WTC11 (cell line): ENCODE data around the gene IL1RAP.

Source experiments
- CREM ChIP-seq: sonication (generic); formaldehyde crosslinking; IDR thresholded peaks from 2 replicates; pipeline ENCODE4 v1.8.1; 2022; ENCODE audit warnings: mild to moderate bottlenecking, missing genetic modification reagents, moderate library complexity
- ESRRA ChIP-seq: sonication (generic); formaldehyde crosslinking; IDR thresholded peaks from 2 replicates; pipeline ENCODE4 v1.8.1; 2022; ENCODE audit warnings: mild to moderate bottlenecking, missing genetic modification reagents, borderline replicate concordance
- ETV6 ChIP-seq: sonication (generic); formaldehyde crosslinking; IDR thresholded peaks from 2 replicates; pipeline ENCODE4 v1.8.1; 2022; ENCODE audit warnings: mild to moderate bottlenecking, missing genetic modification reagents
- JUN ChIP-seq: sonication (generic); formaldehyde crosslinking; IDR thresholded peaks from 2 replicates; pipeline ENCODE4 v1.8.0; 2023; ENCODE audit warnings: mild to moderate bottlenecking, missing genetic modification reagents
- NR2C2 ChIP-seq: sonication (generic); formaldehyde crosslinking; IDR thresholded peaks from 2 replicates; pipeline ENCODE4 v1.8.0; 2022; ENCODE audit warnings: mild to moderate bottlenecking, missing genetic modification reagents
- SMAD3 ChIP-seq: sonication (generic); formaldehyde crosslinking; IDR thresholded peaks from 2 replicates; pipeline ENCODE4 v1.8.0; 2022; ENCODE audit warnings: missing genetic modification reagents, mild to moderate bottlenecking, borderline replicate concordance
- ZNF121 ChIP-seq: sonication (generic); formaldehyde crosslinking; IDR thresholded peaks from 2 replicates; pipeline ENCODE4 v1.8.0; 2023; ENCODE audit warnings: missing genetic modification reagents
- ZNF263 ChIP-seq: sonication (generic); formaldehyde crosslinking; IDR thresholded peaks from 2 replicates; pipeline ENCODE4 v1.8.1; 2022; ENCODE audit warnings: low read depth, mild to moderate bottlenecking, moderate library complexity, missing genetic modification reagents
- ZNF416 ChIP-seq: fragments of 250-450 bp; sonication (Bioruptor Pico); IDR thresholded peaks from 2 replicates; pipeline ENCODE4 v1.9.0; 2021; ENCODE audit warnings: mild to moderate bottlenecking, inconsistent platforms
- TF ChIP-seq, protein P1 (sequence below): fragments of 200-600 bp; IDR thresholded peaks from 2 replicates; pipeline ENCODE4 v1.8.0; 2022; ENCODE audit warnings: antibody characterized with exemption
- TF ChIP-seq, protein P2 (sequence below): sonication (generic); formaldehyde crosslinking; IDR thresholded peaks from 2 replicates; pipeline ENCODE4 v1.8.1; 2022; ENCODE audit warnings: mild to moderate bottlenecking, missing genetic modification reagents, moderate library complexity, borderline replicate concordance
- TF ChIP-seq, protein P3 (sequence below): sonication (generic); formaldehyde crosslinking; conservative IDR thresholded peaks from 2 replicates; pipeline ENCODE4 v1.8.1; 2022; ENCODE audit warnings: mild to moderate bottlenecking, missing genetic modification reagents

DNA sequence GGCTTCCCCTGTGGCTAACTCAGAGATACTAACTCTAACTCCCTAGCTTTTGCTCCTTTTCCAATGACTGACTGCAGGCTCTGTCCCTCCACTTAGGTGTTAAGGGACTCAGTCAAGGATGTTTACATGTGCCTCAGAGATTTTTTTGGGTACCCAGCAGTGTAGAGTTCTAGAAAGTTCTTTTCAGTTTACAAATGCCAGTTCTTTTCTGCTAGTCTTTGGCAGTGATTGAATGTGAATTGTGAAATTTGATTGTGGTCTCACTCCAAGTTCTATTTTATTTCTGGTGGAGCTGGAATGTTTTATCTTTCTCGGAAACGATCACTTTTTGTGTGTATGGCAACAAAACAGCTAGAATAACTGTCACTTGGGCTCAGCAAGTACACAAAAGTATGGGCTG, 60.6 kb downstream of the IL1RAP start:
- no peak for TF ChIP-seq CREM (CRISPR knock-in tag)
- TF ChIP-seq, protein P1, sequence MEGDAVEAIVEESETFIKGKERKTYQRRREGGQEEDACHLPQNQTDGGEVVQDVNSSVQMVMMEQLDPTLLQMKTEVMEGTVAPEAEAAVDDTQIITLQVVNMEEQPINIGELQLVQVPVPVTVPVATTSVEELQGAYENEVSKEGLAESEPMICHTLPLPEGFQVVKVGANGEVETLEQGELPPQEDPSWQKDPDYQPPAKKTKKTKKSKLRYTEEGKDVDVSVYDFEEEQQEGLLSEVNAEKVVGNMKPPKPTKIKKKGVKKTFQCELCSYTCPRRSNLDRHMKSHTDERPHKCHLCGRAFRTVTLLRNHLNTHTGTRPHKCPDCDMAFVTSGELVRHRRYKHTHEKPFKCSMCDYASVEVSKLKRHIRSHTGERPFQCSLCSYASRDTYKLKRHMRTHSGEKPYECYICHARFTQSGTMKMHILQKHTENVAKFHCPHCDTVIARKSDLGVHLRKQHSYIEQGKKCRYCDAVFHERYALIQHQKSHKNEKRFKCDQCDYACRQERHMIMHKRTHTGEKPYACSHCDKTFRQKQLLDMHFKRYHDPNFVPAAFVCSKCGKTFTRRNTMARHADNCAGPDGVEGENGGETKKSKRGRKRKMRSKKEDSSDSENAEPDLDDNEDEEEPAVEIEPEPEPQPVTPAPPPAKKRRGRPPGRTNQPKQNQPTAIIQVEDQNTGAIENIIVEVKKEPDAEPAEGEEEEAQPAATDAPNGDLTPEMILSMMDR, result no peak
- no peak for TF ChIP-seq ZNF263 (CRISPR knock-in tag)
- no peak for TF ChIP-seq JUN
- TF ChIP-seq NR2C2 (CRISPR knock-in tag), result no peak
- no peak for TF ChIP-seq ZNF416 (CRISPR knock-in tag)
- no peak for TF ChIP-seq ESRRA (CRISPR knock-in tag)
- no peak for TF ChIP-seq ZNF121 (CRISPR knock-in tag)
- TF ChIP-seq ETV6 (CRISPR knock-in tag), result no peak
- TF ChIP-seq, protein P2, sequence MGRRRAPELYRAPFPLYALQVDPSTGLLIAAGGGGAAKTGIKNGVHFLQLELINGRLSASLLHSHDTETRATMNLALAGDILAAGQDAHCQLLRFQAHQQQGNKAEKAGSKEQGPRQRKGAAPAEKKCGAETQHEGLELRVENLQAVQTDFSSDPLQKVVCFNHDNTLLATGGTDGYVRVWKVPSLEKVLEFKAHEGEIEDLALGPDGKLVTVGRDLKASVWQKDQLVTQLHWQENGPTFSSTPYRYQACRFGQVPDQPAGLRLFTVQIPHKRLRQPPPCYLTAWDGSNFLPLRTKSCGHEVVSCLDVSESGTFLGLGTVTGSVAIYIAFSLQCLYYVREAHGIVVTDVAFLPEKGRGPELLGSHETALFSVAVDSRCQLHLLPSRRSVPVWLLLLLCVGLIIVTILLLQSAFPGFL (CRISPR knock-in tag), result no peak
- TF ChIP-seq, protein P3, sequence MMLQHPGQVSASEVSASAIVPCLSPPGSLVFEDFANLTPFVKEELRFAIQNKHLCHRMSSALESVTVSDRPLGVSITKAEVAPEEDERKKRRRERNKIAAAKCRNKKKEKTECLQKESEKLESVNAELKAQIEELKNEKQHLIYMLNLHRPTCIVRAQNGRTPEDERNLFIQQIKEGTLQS (CRISPR knock-in tag), result no peak
- no peak for TF ChIP-seq SMAD3 (CRISPR knock-in tag)
